Astrocyte (in vitro differentiated cells and primary cell): ENCODE results near the gene TRPM2.

ENCODE experiments used
- CTCF ChIP-seq: IDR thresholded peaks from 2 replicates; pipeline ENCODE4 v1.5.1; 2011; ENCODE audit warnings: low read depth, mild to moderate bottlenecking, inconsistent platforms, low read length, moderate library complexity; ENCODE audit not compliant: insufficient read depth
- EZH2 ChIP-seq: IDR thresholded peaks from 2 replicates; pipeline ENCODE4 v1.6.1; 2012; ENCODE audit warnings: mild to moderate bottlenecking, low read length, inconsistent platforms; ENCODE audit not compliant: insufficient read depth

DNA sequence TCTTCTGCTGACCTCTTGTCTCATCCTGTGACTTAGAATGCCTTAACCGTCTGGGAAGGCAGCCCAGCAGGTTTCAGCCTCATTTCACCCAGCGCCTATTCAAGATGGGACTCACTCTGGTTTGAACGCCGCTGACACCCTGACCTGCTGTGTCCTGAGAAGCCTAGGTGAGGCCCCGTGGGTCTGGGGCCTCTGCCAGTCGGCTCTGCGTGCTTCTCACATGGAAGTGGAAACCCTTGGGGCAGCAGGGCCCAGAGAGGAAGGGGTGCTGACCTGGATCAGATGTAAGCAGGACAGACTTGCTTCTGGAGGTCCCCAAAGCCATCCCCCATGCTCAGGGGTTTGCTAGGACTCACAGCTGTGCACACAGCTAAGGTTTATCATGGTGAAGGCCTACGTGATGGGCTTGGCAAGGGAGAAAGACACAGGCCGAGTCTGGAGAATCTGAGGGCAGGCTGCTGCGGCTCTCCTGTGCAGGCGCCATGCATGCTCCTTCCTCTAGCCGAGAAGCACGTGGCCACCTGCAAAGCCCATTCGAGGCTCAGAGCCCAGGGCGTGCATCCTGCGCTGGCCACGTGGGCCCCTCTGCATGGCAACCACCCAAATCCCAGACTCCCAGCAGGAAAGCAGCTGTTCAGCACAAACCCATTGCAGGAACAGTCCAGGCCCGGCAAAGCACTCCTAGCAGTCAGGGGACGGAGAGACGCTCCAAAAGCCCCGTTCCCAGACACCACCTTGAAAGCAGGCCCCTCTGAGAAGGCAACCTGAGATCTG is 3.8 kb downstream of the TRPM2 start:
- no peak for TF ChIP-seq CTCF
- TF ChIP-seq EZH2: no peak
